ENCODE results near the gene A2M.

The A2M gene

GRCh38 chr12:9022592-9022991 lies 93.1 kb downstream of the A2M start:
- ChIA-PET CTCF (interaction anchor here (1.0 to 1.2 kb wide), 2 partner anchors 9 to 27 kb away, joined by 3 read pairs; no protein-coding TSS in a partner anchor), POLR2A (no interaction called here)
- TF ChIP-seq ZNF530 (tag by site-specific recombination; IDR thresholded peaks at IDR 0.05; ENCODE audit: low read depth) (no peak), ZBTB17 (tag by site-specific recombination; IDR thresholded peaks at IDR 0.05) (no peak), ZNF501 (tag by site-specific recombination; IDR thresholded peaks at IDR 0.05) (no peak), ZBTB8A (tag by site-specific recombination; IDR thresholded peaks at IDR 0.05) (no peak)
- TF ChIP-seq, protein P1, sequence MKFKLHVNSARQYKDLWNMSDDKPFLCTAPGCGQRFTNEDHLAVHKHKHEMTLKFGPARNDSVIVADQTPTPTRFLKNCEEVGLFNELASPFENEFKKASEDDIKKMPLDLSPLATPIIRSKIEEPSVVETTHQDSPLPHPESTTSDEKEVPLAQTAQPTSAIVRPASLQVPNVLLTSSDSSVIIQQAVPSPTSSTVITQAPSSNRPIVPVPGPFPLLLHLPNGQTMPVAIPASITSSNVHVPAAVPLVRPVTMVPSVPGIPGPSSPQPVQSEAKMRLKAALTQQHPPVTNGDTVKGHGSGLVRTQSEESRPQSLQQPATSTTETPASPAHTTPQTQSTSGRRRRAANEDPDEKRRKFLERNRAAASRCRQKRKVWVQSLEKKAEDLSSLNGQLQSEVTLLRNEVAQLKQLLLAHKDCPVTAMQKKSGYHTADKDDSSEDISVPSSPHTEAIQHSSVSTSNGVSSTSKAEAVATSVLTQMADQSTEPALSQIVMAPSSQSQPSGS (tag by site-specific recombination; IDR thresholded peaks at IDR 0.05; ENCODE audit: low read depth), result peak; percentile 58; the same call in 1 of the 2 replicates

More at GRCh38 chr12:9022592-9022991, 93.1 kb downstream of the A2M start:
- H3K9me3 ChIP-seq (ENCODE audit: control insufficient read depth, insufficient read depth, low read depth, low read length), result no peaks in the 10 kb centered on the region
- H3K27ac ChIP-seq (ENCODE audit: extremely low read depth, low read depth, low read length), result no peak overlapping the region
- no peaks in the 10 kb centered on the region for H3K36me3 ChIP-seq (ENCODE audit: control insufficient read depth in 2 of 2, insufficient read depth in 1 of 2, low read length in 2 of 2)
- H3K4me1 ChIP-seq (ENCODE audit: control insufficient read depth, insufficient read depth, low read length), result no peaks in the 10 kb centered on the region
- H3K4me3 ChIP-seq (ENCODE audit: low read depth, low read length), result no peak overlapping the region

All from HEK293 (cell line).